Ectodermal cell (in vitro differentiated cells): ENCODE measurements around the gene MCL1.

Experiments
- H3K27ac ChIP-seq: 2 replicates; pipeline ENCODE4 v1.7.0; 2013; ENCODE audit warnings: mild to moderate bottlenecking, low read depth, low read length; ENCODE audit not compliant: insufficient read depth, poor library complexity, severe bottlenecking
- H3K27me3 ChIP-seq: 2 replicates; pipeline ENCODE4 v1.7.0; 2013; ENCODE audit warnings: mild to moderate bottlenecking, low read length; ENCODE audit not compliant: insufficient read depth, control insufficient read depth, poor library complexity, severe bottlenecking
- H3K36me3 ChIP-seq: one replicate; pipeline ENCODE4 v1.7.0; 2013; ENCODE audit warnings: low read length; ENCODE audit not compliant: control insufficient read depth, insufficient read depth
- H3K4me1 ChIP-seq: one replicate; pipeline ENCODE4 v1.7.0; 2013; ENCODE audit warnings: low read length; ENCODE audit not compliant: control insufficient read depth, insufficient read depth
- H3K4me3 ChIP-seq: 2 replicates; pipeline ENCODE4 v1.7.0; 2013; ENCODE audit warnings: low read depth, low read length, control low read depth; ENCODE audit not compliant: insufficient read depth
- H3K9me3 ChIP-seq: 2 replicates; pipeline ENCODE4 v1.7.0; 2013; ENCODE audit warnings: mild to moderate bottlenecking, low read length, moderate library complexity; ENCODE audit not compliant: control insufficient read depth
- WGBS, 2 experiments: methylation state at CpG; one replicate each; pipeline ENCODE4 v1.1.7; 2013; ENCODE audit warnings: missing lambda C conversion rate in 2 of 2; 5-methylcytosine and 5-hydroxymethylcytosine counted together

MCL1 gene

GRCh38 chr1:150537732-150538684 is 41.4 kb downstream of the MCL1 start:
- H3K9me3 ChIP-seq, result no peaks in the 10 kb centered on the region
- no peaks in the 10 kb centered on the region for H3K36me3 ChIP-seq
- peaks cover 4% of the 10 kb centered on the region for H3K4me1 ChIP-seq
- WGBS, 2 experiments, result 73 to 77% methylated on average over 17 of the region's 17 CpGs
- H3K27ac ChIP-seq, result no peak overlapping the region
- no peaks in the 10 kb centered on the region for H3K27me3 ChIP-seq
- H3K4me3 ChIP-seq, result no peak overlapping the region

GRCh38 chr1:150536836-150537731 is 42.3 kb downstream of the MCL1 start:
- Histone ChIP-seq H3K4me1 (peaks cover 4% of the 10 kb centered on the region), H3K4me3 (no peak overlapping the region), H3K27ac (no peak overlapping the region), H3K36me3 (no peaks in the 10 kb centered on the region), H3K27me3 (no peaks in the 10 kb centered on the region), H3K9me3 (no peaks in the 10 kb centered on the region)
- 92 to 93% methylated on average over 12 of the region's 12 CpGs for WGBS, 2 experiments

GRCh38 chr1:150535511-150536287 is 43.7 kb downstream of the MCL1 start:
- Histone ChIP-seq H3K27ac (no peak overlapping the region), H3K36me3 (no peaks in the 10 kb centered on the region), H3K9me3 (no peaks in the 10 kb centered on the region), H3K27me3 (no peaks in the 10 kb centered on the region), H3K4me3 (no peak overlapping the region), H3K4me1 (peaks cover 4% of the 10 kb centered on the region)
- 94% methylated on average over 14 of the region's 14 CpGs for WGBS, 2 experiments

- no peaks in the 10 kb centered on the region for H3K36me3 ChIP-seq
- 78 to 81% methylated on average over 6 of the region's 6 CpGs for WGBS, 2 experiments
- no peaks in the 10 kb centered on the region for H3K9me3 ChIP-seq
- H3K27me3 ChIP-seq, result no peaks in the 10 kb centered on the region
- no peak overlapping the region for H3K4me3 ChIP-seq
- H3K4me1 ChIP-seq, result peaks cover 4% of the 10 kb centered on the region
- H3K27ac ChIP-seq, result no peak overlapping the region
Observed at GRCh38 chr1:150534002-150534401, 45.4 kb downstream of the MCL1 start.

- no peaks in the 10 kb centered on the region for H3K9me3 ChIP-seq
- H3K36me3 ChIP-seq, result no peaks in the 10 kb centered on the region
- H3K4me3 ChIP-seq, result no peak overlapping the region
- 75 to 76% methylated on average over 5 of the region's 5 CpGs for WGBS, 2 experiments
- no peaks in the 10 kb centered on the region for H3K27me3 ChIP-seq
- no peak overlapping the region for H3K27ac ChIP-seq
- peaks cover 4% of the 10 kb centered on the region for H3K4me1 ChIP-seq
Observed at GRCh38 chr1:150532860-150533259, 46.5 kb downstream of the MCL1 start.

GRCh38 chr1:150530491-150531159 is 48.8 kb downstream of the MCL1 start:
- Histone ChIP-seq H3K9me3 (no peaks in the 10 kb centered on the region), H3K4me1 (peaks cover 4% of the 10 kb centered on the region), H3K36me3 (no peaks in the 10 kb centered on the region), H3K4me3 (no peak overlapping the region), H3K27ac (no peak overlapping the region), H3K27me3 (no peaks in the 10 kb centered on the region)
- 95 to 96% methylated on average over 14 of the region's 14 CpGs for WGBS, 2 experiments

- 91 to 93% methylated on average over 4 of the region's 4 CpGs for WGBS, 2 experiments
- Histone ChIP-seq H3K27ac (no peak overlapping the region), H3K27me3 (no peaks in the 10 kb centered on the region), H3K4me1 (no peaks in the 10 kb centered on the region), H3K9me3 (no peaks in the 10 kb centered on the region), H3K36me3 (no peaks in the 10 kb centered on the region), H3K4me3 (no peak overlapping the region)
Observed at GRCh38 chr1:150529017-150529416, 50.4 kb downstream of the MCL1 start.

- Histone ChIP-seq H3K27ac (no peak overlapping the region), H3K4me1 (no peaks in the 10 kb centered on the region), H3K27me3 (no peaks in the 10 kb centered on the region), H3K4me3 (no peak overlapping the region), H3K36me3 (no peaks in the 10 kb centered on the region), H3K9me3 (no peaks in the 10 kb centered on the region)
- 94 to 100% methylated on average over 1 of the region's 1 CpG for WGBS, 2 experiments
Observed at GRCh38 chr1:150528196-150528595, 51.2 kb downstream of the MCL1 start.

GRCh38 chr1:150525348-150525747 is 54.1 kb downstream of the MCL1 start:
- Histone ChIP-seq H3K4me3 (no peak overlapping the region), H3K9me3 (no peaks in the 10 kb centered on the region), H3K27ac (no peak overlapping the region), H3K27me3 (no peaks in the 10 kb centered on the region), H3K36me3 (no peaks in the 10 kb centered on the region), H3K4me1 (no peaks in the 10 kb centered on the region)
- 95% methylated on average over 3 of the region's 3 CpGs for WGBS, 2 experiments
